Retinal pigment epithelial cell (primary cell): ENCODE results near the gene CCDC107.
"Not testable (repeated sequence)": the region's sequence is repeated elsewhere in the genome, so short reads cannot be mapped to it uniquely, and the experiment has no call there.

Experiments used
- DNase-seq: peaks from one replicate; pipeline ENCODE4 v3.0.0-alpha.2; 2010; ENCODE audit warnings: low read depth
- H3K4me3 ChIP-seq: 2 replicates; pipeline ENCODE4 v1.5.1; 2011; ENCODE audit warnings: mild to moderate bottlenecking, low read length, control low read depth, moderate library complexity
- CTCF ChIP-seq: conservative IDR thresholded peaks from 2 replicates; pipeline ENCODE4 v1.5.1; 2011; ENCODE audit warnings: low read depth, low read length, control low read depth, inconsistent platforms

CCDC107 gene

GRCh38 chr9:35658137-35658967 is at the start of gene CCDC107:
CCDC107 (plus strand) TSS chr9:35658292; CDS start chr9:35658380, 88 bp downstream.
- H3K4me3 ChIP-seq: peak within 1 kb of the TSS; percentile 86
- peak; percentile 59 for TF ChIP-seq CTCF
- DNase-seq: no peak

DNA sequence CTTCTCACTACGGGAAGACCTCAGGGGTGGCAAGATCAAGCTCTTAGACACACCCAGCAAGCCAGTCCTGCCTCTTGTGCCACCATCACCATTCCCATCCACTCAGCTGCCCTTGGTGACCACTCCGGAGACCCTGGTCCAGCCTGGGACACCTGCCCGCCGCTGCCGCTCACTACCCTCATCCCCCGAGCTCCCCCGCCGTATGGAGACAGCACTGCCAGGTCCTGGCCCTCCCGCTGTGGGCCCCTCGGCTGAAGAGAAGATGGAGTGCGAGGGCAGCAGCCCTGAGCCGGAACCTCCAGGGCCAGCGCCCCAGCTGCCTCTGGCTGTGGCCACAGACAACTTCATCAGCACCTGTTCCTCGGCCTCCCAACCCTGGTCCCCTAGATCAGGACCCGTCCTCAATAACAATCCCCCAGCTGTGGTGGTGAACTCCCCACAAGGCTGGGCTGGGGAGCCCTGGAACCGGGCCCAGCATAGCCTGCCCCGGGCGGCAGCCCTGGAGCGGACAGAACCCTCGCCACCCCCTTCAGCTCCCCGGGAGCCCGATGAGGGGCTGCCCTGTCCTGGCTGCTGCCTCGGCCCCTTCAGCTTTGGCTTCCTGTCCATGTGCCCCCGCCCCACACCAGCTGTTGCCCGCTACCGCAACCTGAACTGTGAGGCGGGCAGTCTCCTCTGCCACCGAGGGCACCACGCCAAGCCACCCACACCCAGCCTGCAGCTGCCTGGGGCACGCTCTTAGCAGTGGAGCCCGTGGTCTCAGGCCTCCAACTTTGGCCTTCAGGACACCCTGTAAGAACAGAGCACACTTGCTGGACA is 48.9 kb upstream of the CCDC107 start:
- DNase-seq: no peak
- H3K4me3 ChIP-seq: no peak overlapping the region
- TF ChIP-seq CTCF: no peak

- TF ChIP-seq CTCF: no peak
- DNase-seq: no peak
These were observed 48.3 kb upstream of the CCDC107 start for GRCh38 chr9:35609820-35610163.

DNA sequence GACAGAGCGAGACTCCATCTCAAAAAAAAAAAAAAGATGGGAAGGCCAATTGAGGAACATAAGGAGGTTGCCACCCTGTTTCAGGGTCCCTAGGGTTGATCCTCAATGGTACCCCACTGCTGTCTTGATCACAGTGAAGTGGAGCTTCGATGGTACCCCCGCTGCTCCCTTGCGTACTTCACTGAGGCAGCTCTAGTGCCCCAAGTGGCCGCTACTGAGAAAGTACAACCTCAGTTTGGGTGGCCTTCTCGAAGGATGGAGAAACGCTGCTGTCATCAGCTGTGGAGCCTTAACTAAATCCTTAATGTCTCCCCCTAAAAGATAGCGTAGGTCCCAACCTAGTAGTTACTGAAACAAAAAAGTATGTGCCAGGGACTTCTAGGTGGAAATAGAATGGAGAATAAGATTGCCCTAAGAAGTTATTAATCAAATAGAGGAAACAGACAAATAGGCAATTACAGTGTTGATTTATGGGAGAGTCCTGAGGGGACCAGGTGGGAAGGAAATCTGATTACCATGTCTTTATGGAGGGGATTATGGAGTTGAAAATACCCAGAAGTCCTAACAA is 46.8 kb upstream of the CCDC107 start:
- no peak overlapping the region for H3K4me3 ChIP-seq
- no peak for DNase-seq
- TF ChIP-seq CTCF: peak; percentile 81

More at GRCh38 chr9:35609820-35610163, 48.3 kb upstream of the CCDC107 start:
- H3K4me3 ChIP-seq: no peak overlapping the region

DNA sequence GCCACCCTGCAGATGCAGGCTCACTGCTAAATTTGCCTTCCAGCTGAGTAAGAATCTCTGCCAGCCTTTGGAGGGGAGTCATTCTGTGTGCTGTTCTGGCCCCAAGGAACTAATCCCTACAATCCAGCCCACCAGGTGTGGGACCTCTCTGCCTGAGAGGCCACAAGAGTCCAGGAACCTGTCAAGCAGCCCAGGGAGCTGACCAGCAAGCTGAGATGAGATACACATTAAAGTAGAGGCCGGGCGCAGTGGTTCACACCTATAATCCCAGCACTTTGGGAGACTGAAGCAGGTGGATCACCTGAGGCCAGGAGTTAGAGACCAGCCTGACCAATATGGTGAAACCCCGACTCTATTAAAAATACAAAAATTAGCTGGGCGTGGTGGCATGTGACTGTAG is 46.0 kb upstream of the CCDC107 start:
- not testable (repeated sequence) for H3K4me3 ChIP-seq, DNase-seq

- no peak for TF ChIP-seq CTCF
- H3K4me3 ChIP-seq: no peak overlapping the region
- DNase-seq: no peak
These were observed 45.2 kb upstream of the CCDC107 start for GRCh38 chr9:35612843-35613242.

DNA sequence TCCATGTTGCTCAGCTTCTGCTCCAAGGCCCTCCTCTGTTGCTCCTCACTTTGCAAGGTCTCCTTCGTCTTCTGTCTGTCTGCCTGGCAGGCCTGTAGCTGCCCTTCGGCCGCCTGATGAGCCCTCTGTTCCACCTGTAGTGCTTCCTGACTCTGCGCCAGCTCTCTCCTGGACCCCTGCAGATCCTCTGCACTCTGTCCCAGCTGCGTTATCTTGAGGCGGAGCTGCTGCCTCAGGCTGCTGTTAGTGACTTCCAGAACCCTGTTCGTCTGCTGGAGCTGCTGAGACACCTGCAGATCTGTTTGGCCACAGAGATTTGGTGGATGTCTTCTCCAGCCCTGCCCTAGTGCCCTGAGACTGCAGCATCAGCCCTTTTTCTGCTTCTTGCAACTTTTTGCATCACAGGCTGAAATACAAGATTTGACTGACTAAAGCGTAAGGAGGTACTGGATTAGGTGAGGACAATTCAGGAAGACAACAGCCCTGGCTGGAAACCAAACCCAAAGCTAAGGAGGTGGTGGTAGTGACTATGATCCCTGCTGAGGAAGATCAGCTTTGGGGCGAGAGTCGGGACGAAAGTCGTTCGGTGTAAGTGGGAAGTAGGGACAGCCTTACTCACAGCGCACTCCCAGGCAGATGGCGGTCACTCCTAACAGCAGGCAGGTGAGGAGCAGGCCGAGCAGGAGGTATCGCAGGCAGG is 42.0 kb upstream of the CCDC107 start:
- TF ChIP-seq CTCF: no peak
- no peak for DNase-seq
- H3K4me3 ChIP-seq: no peak overlapping the region
